Fibroblast of skin of right quadriceps (primary cell): Measurements from ENCODE around the gene MYO1C.
"Not testable (repeated sequence)": the region's sequence is repeated elsewhere in the genome, so short reads cannot be mapped to it uniquely, and the experiment has no call there.

Source experiments
- DNase-seq: peaks from one replicate; pipeline ENCODE4 v3.0.0-alpha.2; 2013

MYO1C gene, protein sequence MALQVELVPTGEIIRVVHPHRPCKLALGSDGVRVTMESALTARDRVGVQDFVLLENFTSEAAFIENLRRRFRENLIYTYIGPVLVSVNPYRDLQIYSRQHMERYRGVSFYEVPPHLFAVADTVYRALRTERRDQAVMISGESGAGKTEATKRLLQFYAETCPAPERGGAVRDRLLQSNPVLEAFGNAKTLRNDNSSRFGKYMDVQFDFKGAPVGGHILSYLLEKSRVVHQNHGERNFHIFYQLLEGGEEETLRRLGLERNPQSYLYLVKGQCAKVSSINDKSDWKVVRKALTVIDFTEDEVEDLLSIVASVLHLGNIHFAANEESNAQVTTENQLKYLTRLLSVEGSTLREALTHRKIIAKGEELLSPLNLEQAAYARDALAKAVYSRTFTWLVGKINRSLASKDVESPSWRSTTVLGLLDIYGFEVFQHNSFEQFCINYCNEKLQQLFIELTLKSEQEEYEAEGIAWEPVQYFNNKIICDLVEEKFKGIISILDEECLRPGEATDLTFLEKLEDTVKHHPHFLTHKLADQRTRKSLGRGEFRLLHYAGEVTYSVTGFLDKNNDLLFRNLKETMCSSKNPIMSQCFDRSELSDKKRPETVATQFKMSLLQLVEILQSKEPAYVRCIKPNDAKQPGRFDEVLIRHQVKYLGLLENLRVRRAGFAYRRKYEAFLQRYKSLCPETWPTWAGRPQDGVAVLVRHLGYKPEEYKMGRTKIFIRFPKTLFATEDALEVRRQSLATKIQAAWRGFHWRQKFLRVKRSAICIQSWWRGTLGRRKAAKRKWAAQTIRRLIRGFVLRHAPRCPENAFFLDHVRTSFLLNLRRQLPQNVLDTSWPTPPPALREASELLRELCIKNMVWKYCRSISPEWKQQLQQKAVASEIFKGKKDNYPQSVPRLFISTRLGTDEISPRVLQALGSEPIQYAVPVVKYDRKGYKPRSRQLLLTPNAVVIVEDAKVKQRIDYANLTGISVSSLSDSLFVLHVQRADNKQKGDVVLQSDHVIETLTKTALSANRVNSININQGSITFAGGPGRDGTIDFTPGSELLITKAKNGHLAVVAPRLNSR

DNA sequence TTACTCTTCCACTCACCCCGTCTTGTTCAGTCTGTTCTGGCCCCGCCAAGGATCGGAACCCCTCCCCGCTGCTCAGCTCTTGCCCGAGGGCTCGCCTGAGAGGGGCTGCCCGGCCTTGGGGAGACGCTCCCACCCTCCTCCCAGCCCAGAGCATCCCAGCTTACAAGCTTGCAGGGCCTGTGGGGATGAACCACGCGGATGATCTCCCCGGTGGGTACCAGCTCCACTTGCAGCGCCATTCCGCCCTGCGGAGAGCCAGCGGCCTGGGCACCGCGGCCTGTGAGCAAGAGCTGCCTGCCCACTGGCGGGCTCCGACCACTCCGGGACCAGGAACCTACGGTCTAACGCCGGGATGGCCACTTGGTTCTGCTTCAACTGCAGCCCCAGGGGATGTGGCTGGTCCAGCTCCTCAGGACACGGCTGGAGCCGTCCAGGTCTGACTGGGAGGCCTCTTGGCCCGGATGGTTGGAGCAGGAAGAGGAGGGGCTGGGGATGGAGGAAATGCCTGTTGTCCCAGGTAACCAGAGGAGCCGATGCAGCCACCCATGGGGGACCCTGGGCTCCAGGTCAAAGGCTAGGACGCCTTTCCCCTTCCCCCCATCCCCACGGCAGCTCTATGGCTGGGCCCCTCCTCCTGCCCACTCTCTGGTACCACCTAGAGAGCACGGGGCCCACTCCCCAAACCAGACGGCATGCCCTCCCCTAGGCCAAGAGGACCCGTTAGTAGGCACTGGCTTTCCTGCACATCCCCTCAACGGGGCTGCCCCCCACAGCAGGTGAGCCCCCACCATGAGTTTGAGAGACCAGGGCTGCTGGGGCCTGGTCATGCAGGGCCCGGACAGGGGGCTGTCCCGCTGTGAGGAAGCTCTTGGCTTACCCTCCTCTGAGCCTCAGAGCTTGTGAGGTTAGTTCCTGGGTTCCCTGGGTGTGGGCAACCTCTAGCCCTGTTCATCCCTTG lies at the start of gene MYO1C:
MYO1C (minus strand) TSS at position 438 of the 958 bp plus-strand sequence; CDS start at position 239, 199 bp downstream.
- DNase-seq: no peak

DNA sequence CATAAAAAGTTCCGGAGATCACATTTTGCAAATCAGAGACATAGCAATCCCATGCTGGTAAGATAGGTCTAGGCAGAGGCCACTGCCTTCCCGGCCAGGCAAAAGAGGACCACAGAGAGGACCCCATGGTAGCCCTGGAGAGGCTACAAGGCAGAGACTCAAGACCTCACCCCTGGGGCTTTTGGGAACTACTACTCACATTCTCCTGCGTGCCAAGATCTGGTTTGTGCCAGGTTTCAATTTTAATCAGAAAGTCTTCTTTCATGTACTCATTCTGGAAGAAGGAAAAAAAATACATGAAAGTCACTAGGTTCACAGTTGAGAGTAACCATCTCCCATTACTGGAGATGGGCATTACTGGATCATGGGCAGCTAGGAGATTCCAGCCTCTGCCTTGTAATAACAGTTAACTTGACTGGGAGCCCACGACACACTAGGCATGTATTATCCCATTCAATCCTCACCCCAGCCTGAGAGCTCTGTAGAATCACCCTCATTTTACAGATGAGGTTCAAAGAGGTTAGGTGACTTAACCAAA lies 49.0 kb upstream of the MYO1C start:
- no peak for DNase-seq

DNA sequence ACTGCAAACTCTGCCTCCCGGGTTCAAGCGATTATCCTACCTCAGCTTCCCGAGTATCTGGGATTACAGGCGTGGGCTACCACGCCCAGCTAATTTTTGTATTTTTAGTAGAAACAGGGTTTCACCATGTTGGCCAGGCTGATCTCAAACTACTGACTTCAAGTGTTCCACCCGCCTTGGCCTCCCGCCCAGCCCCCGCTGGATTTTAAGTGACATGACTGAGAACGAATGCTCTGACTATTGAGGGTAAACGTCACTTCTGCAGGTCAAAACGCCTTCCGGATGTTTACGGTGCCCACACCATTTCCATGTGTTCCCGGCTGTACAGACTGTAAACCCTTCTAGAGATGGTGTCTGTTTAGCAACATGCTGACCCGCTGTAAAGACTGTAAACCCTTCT lies 47.3 kb upstream of the MYO1C start:
- no peak for DNase-seq

DNA sequence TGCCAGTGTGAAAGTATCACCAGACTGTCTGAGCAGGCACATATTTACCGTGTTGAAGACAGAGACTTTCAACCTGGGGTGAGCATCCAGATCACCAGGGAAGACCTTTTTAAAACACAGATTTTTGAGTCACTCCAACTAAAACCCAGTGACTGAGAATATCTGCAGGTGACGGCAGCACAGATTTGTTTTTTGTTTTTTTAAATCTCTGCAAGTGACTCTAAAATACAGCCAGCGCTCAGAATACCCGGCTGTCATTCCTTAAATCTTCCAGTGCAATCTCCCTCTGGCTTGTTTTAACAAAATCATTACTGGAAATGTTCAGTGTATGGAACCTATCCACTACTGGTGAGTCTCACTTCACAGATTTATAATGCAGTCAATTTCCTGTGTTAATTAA lies 43.3 kb upstream of the MYO1C start:
- DNase-seq: no peak

DNA sequence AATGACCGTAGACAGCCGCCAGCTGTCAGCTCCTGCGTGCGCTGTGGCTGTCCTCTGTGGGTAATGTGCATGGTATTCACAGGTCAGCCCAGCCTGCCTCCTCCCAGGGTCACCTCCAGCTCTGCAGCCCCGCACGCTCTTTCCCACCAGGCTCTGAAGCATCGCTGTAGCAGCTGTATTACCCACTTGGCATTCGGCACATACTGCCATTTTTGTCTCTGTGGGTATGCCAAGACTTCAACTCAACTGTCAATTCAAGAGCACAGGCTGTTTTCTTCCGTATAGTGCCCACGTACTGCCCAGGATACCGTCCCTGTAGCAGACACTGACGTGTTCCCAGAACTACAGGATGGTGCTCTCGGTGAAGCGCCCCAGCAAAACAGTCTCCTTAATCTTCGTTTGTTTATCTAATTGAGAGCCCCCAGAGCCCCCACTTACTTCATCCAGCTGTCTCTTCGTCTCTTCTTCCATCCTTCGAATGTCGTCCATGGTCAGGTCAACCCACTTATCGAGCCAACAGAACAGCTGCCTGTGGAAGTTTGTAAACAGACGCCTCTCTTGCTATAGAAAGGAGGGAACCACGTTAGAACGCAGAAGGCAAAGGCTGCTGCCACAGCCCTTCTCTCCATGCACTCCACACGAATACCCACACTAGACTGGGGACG lies 41.3 kb upstream of the MYO1C start:
- DNase-seq: no peak

DNA sequence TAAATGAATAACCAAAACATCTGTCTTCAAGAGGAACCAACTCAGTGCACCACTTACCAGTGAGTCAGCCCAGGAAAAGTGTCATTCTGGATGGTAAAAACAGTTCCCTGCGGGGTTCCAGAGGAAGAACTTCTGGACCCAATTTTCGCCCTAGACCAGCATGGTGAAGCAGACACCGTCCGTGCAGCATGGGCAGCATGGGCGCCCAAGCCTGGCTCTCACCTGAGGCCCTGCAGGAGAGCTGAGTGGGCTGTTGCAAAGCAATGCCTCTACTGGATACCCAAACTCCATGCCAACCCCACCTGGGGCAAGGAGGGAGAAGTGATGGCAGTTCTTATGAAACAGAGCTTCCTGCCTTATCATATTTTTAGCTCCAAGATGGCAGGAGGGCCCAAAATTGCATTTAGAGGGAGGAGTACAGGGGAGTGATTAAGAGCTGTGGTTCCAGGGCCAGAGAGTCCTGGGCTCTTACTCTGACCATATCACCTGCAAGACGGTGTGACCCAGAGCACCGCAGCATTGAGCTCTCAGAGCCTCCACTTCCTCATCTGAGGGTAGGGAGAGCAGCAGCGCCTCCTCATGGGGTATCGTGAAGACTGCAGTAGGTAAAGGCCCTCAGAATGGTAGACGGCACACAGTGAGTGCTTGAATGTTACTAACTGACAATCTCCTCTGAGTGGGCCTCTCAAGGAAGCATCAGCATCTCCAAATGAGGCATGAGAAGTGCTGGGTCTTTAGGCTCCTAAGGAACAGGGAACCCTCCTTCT lies 40.5 kb upstream of the MYO1C start:
- DNase-seq: no peak

DNA sequence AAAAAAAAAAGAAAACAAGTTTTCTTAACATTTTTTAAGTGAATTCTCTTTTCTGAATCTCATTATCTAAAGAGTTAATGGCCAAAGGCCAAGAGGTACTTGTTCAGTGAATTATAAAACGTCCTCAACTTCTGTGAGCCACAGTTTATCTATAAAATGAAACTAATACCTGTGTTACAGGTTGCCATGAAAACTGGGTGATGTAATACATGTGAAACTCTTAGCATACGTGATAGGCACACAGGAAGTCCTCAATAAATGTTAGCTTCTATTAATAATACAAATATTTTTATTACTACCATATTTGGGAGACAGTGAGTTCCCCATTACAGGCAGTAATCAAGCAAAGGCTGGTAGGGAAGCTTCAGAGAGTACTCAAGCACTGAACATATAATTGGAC lies 37.4 kb upstream of the MYO1C start:
- no peak for DNase-seq

DNA sequence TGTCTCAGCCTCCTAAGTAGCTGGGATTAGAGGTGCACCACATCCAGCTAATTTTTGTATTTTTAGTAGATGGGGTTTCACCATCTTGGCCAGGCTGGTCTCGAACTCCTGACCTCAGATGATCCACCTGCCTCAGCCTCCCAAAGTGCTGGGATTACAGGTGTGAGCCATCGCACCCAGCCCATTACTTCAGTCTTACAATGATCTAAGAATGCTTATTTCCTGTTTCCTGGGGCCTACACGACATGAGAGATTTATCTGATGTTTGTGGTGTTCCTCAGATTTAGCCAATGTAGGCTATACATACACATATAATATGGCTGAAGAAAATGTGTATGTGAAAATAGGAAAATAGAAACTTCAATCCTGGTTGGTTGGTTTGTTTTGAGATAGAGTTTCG lies 34.4 kb upstream of the MYO1C start:
- DNase-seq: not testable (repeated sequence)

DNA sequence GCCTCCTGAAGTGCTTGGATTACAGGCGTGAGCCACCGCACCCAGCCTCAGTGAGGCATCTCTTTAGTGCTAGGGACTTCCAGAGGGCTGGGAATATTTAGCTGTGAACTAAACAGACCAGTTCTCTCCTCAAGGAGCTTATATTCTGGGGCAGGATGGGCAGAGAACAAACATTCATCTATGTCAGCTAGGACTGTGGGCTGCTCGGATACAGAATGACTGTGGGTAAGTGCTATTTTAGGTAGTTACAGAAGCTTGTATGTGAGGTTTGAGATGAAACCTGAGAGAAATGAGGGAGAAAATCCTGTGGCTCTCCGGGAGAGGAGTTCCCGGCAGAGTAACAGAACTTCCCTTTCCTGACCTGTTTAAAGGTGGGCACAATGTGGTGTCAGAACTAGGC lies 30.1 kb upstream of the MYO1C start:
- DNase-seq: no peak

DNA sequence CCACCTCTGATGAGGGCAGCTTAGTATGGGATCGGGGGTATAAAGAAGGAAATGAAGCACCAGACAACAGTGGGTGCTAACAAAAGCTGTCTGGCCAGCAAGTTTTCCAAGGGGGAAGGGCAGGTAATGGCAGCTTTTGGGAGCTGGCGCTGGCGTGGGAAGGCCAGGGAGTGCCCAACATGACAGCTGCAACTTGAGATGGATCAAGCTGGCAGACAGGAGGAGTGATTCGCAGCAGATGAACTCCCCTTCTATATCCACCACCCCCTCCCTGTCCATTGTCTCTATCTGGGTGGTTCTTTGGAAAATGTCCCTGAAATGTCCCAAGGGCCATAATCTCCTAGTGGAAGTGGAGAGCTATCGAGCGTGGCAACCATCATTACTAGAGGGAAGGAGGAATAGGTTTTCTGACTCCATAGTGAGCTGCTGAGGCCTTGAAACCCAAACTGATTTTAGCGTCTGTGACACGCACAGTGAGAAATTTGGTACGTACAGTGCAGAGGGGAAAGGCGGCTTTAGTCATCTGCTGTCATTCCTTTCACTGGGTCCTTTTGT lies 28.7 kb upstream of the MYO1C start:
- DNase-seq: no peak

DNA sequence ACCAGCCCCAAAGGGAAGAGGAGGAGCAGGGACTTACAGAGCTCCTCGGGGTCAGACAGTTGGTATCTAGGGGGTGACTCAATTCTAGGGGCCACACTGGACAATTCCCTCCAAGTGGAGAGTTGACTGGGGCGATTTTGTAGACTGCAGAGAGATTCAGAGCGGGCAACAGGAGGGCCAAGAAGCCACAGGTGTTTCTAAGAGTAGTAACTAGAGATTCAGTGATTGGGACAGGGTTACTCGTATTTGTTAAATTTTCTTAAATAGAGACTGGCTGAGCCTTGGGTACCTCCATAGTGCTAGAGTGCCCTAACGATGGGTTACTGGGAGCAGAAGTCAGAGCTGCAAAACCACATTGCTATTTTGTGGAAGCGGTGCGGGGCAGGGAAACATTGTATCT lies 27.2 kb upstream of the MYO1C start:
- DNase-seq: no peak

DNA sequence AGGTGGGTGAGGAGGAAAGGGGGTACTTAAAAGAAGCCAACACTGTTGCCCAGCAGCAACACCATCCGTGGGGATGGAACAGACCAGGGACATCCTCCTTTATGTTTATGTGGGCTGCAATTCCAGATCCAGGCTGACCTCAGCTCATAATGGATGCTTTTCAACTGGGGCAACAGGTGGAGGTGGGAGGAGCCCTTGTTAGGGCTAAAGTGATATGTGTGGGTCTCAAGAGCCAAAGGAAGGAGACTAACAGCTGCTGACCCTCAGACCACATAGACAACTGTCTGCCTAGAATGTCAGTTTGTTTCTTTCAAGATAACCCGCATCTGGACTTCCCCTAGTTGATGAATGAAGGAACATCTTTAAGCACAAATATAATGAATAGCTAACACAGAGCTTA lies 25.9 kb upstream of the MYO1C start:
- DNase-seq: no peak

DNA sequence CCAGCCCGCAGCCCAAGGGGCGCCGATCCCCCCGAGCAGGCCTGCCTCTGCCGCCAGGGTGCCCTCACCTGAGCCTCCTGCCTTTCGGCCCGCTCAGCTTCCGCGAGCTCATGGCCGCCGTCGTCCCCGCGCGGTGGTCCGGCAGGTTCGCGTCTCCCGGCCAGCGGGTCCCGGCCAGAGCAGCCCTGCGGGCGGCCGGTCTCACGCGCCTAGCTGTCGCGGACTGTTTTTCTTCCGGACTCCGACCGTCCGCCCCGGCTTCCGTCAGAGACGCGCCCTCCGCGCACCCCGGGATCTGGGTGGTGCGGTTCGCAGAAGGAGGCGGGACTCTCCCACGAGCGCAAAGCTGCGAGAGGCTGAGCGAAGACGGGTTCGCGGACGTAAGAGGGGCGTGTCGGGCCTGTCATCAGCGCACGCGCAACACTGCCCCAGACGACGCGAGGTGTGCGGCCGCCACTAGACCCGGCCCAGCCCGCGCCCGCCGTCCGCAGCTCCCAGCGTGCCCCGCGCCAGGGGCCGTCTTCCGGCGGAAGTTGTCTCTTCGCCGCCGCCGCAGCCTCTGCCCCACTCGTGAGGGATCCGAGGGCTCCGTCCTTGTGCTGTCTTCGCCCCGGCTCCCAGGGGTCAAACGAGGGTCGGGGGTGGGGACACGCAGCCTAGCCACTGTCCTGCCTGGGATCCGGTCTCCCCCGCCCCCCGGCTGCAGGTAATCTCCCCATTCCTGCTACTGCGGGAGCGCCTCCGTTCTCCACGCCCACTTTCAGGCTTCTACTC lies 24.1 kb upstream of the MYO1C start, which contains the start of gene INPP5K:
INPP5K (minus strand) TSS at position 225 of the 774 bp plus-strand sequence; CDS start at position 112, 113 bp downstream.
- DNase-seq: peak; percentile 97

DNA sequence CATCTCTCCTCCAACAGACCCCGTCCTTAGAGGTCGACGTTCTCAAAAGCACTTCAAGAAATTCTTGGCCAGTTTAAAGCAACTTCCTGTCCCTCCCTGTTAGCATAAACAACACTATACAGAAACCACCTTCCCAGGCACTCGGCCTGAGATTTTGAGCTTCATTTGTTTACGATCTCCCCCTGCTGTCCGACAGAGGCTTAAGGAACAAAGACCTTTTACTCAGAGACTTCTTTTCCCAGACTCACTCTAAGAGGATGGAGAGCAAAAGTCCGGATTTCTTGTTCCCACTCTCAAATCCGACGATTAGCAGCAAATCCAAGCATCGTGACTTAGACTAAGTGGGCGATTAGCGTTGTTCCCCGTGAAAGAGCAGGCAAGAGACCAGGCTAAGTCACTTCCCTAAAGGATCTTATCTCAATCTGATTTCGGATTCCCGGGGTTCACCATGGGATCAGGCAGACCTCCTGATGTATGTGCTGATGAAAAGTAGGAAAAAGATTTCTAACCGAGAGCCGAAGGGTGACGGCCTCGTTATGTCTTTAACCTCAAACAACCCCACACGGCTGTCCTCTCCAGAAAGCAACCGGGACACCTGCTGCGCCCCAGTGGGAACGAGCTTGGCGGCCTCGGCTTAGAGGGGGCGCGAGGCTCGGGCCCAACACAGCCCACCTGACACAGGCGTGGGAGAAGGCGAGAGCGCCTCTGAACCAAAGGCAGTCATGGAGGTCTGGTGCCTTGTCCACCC lies 23.3 kb upstream of the MYO1C start:
- peak; percentile 82 for DNase-seq

DNA sequence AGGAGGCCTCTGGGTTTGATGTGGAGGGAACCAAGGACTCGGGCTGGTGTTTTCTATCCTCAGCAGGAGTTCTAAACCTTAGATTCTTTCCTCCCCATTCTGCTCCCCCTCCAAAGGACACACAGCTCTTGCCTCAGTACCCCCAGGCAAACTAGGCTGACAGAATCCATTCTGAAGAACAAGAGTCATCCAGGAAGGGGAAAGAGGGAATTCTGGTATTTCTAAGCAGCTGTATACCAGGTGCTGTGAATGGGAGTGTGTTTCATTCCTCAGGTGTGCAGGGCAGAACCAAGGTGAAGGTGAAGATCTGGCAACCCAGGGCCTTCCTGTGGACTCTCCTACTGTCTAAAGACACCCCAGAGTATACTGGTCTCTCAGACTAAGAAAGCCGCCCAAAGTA lies 19.9 kb upstream of the MYO1C start:
- DNase-seq: no peak

DNA sequence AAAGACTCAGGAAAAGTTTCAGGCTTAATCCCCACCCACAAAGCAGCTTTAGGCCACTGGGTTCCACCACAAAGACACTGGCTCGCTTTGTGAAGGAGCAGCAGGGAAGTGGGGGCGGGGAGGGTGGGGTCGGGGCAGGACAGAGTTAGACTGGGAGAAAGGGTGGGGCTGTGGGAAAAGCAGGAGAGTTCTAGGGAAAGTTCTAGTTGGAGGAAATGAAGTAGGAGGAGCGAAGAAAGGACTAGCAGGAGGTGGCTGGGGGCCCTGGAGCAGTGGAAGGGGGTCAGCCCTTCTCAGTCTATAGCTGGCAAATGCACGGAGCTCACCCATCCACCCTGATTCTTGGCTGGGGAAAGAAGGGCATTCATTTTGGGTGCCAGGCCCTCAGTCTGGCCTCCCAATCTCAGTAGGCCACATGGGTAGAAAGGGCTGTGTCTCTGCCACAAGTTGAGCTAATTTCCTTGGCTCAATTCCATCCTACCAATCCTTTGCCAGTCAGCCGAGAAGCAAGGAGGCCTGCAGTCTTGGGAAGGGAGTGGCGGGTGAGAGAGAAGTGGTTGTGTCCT lies 19.4 kb upstream of the MYO1C start:
- no peak for DNase-seq

DNA sequence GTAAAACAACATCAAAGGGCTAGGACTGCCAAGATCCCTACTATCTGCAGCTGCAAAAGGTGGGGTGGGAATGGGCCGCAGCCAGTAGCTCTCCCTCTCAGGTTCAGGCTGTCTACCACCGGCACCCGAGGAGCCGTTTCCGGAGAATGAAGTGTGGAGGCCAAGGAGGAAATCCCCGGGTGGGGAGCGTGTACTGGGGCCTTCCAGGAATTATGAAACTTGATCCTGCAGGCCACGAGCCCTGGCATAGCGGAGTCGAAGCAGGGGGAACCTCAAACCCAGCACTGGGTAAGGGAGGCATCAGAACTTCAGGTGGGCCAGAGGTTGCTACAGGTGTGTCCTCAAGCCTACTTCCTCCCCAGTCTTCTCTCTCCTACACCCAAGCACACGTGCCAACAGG lies 18.8 kb upstream of the MYO1C start:
- DNase-seq: no peak

DNA sequence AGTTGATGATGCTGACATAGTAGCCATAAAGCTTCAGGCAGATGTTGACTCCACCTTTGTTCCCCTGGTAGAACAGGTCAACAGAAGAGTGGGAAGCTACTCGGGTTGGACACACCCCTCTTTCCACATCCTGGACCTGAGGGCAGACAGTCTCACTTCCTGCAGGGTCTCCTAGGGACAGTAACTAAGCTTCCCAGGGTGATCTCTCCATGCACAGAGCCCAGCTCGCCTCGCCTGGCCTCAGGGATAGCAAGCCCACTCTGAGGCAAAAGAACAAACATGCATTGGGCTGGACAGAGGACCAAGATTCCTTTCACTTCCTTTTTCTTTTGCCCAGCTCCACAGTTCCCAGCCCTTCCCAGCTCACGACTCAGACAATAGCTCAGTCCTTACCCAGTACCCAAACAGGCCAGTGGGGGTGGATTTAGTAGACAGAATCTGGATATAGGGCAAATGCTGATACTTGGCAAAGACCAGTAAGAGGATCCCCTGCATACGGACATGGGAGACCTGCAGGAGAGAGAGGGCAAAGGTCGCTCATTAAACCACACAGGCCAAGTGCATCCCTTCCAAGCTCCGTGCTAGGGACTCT lies 16.9 kb upstream of the MYO1C start:
- no peak for DNase-seq
